A549 treated with CpdA at 1 μM for 4 hours (cell line): Measurements from ENCODE around the gene SIX1. TPM values are rescaled to one million over a fixed set of nuclear protein-coding genes. Genes with fewer than 3 reads are reported as not detected.

Experiments used
- total RNA-seq: library from RNA; stranded (reverse); fragments of 200-300 nt; extraction: Qiagen RNA extraction; gene quantifications from 5 replicates; pipeline ENCODE4 v1.2.3, GENCODE V29; 2022; ENCODE audit warnings: low read depth

The SIX1 gene
- total RNA-seq = 6.1 to 8.5 TPM (median 7.8 TPM) in 5 replicates

DNA sequence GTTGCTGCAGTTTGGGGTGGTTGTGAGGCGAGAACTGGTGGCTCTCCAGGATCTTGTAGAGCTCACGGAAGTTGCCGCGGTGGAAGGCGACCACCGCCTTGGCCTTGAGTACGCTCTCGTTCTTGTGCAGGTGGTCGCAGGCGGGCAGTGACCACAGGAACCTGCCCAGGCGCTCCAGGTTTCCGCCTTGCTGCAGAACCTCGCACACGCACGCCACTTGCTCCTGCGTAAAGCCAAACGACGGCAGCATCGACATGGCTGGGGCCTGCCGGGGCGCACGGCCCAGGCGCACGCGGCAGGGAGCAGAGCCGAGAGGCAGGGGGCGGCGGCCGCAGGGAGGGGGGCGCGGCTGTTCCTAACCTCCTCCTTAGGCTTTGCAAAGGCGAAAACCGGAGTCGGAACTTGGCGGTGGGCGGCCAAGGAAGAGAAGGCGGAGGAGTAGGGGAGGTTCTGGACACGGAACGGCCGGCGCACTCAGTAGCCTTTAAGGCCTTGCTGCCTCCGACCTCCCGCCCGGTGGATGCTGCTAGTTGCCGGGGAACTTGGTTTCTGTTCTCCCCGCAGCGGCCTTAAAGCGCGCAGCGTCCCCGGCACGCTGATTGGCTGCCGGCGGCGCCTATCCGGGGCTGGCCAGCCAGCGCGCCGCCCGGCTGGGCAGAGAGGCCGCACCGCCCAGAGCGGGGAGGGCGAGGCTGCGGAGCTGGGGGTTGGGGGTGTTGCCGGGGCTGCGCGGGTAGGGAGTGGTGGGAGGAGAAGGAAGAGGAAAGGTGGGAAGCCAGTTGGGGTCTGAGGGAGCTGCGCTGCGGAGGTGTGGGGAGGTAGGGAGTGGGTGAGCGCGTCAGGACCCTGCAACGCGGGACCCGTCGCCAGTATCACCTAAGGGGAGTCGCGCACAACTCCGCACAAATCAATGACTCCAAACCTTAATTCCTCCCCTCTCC lies at the start of gene SIX1:
Gene SIX1 (minus strand): TSS at position 544 of the 941 bp plus-strand sequence. CDS start 288 bp downstream, at position 256.

Other genes starting within 250 kb of the SIX1 start
- gene C14orf39, start 163.4 kb downstream of the SIX1 start, total RNA-seq = not detected in 5 replicates
- gene SIX6, start 140.3 kb downstream of the SIX1 start, total RNA-seq = not detected in 5 replicates
- gene SIX4, start 74.9 kb upstream of the SIX1 start, total RNA-seq = 2.1 to 4.1 TPM (median 3.4 TPM) in 5 replicates
- 38.1 to 56.9 TPM (median 41.9 TPM) in 5 replicates for gene MNAT1, start 85.3 kb upstream of the SIX1 start, total RNA-seq